Activated CD4-positive, alpha-beta T cell treated with anti-CD3 and anti-CD28 coated beads, Interleukin-2, amount 50 U/mL, for 24 hours (primary cell): ENCODE measurements around the gene GPC6.
"Not testable (repeated sequence)": the region's sequence is repeated elsewhere in the genome, so short reads cannot be mapped to it uniquely, and the experiment has no call there.

Experiments
- DNase-seq, 2 donors: peaks; one replicate each; pipeline ENCODE4 v3.0.0-alpha.2; 2020; ENCODE audit warnings: low read depth in 1 of 2, low spot score in 1 of 2

Gene GPC6

GRCh38 chr13:93226623-93227279, at the start of gene GPC6:
Gene GPC6, plus strand, starts transcription at chr13:93226807.
- no peak for DNase-seq

GRCh38 chr13:93180356-93180969, 46.1 kb upstream of the GPC6 start:
- no peak for DNase-seq

DNA sequence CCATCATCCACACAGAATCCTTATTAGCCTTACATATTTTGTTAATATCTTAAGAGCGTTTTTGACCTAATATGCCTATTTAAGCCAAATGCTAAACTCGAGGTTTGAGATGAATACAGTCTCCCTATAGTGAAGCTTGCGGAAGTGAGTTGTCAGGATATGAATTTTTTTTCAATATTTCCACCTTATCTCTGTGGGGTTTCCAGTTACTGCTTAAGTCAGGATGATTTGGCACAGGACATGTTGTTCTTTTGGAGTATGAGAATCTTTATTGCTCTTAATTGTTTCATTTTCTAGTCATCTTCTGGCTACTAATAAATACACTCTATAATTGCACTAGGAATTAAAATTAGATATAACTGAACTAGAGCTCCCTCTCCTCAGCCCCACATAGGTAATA, 44.2 kb upstream of the GPC6 start:
- DNase-seq, result no peak

DNA sequence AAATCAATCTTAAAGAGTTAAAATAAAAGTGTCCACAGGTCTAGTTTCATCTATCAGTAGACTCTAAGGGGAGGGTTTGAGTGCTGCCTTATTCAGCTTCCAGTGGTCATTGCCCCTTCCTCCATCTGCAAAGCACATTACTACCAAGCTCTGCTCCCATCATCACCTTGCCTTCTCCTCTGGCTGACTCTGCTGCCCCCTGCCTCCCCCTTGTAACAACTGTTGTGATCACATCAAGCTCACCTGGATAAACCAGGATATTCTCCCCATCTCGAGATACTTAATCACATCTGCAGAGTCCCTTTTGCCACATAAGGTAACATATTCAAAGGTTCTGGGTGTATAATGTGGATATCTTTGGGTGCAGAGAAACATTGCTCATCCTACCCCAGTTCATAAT, 43.3 kb upstream of the GPC6 start:
- DNase-seq, result no peak

- no peak for DNase-seq
Measured at GRCh38 chr13:93190006-93190405, 36.6 kb upstream of the GPC6 start.

- no peak for DNase-seq
Measured at GRCh38 chr13:93193682-93194081, 32.9 kb upstream of the GPC6 start.

DNA sequence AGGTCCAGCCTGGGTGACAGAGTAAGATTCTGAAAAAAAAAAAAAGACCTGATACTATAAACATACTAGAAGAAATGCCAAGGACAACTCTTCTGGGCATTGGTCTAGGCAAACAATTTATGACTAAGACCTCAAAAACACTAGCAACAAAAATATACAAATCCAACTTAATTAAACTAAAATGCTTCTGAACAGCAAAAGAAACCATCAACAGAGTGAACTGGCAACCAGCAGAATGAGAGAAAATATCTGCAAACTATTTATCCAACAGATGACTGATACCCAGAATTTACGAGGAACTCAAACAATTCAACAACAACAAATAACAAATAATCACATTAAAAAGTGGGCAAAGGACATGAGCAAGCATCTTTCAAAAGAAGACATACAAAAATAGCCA, 26.8 kb upstream of the GPC6 start:
- DNase-seq, result no peak

DNA sequence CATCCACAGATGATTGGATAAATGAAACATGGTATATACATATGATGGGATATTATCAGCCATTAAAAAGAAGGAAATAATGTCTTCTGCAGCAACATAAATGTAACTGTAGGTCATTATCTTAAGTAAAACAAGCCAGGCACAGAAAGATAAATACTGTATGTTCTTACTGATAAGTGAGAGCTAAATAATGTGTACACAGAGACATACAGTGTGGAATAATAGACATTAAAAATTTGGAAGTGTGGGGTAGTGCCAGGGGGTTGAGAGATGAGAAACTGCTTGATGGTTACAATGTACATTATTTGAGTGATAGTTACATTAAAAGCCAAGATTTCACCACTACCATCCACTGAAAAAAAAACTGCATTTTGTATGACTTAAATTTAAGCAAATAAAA, 26.0 kb upstream of the GPC6 start:
- DNase-seq, result no peak

DNA sequence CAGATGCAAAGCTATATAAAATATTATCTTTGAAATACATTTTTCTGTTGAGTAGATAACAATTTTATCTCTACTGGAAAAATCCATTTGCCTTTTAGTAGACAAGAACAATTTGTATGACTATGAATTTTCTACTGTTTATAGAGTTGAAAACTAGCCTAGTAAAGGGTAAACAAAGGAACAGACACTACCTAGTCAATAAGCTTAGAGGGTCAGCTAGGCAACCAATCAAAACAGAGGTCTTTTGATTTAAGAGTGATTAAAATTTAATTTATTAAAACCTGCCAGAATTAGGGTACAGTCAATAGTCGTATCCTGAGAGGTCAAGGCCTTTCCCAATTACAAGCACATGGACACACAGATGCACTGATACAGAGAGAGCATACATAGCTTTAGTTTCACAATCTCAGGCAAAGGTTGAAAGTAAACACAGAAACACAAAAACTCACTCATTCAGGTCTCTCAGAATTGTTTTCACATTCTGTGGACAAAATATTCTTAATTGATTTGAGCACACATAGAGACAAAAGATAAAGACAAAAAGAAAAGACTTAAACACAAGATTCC, 24.5 kb upstream of the GPC6 start:
- DNase-seq, result no peak

GRCh38 chr13:93206778-93207392, 19.7 kb upstream of the GPC6 start:
- DNase-seq, result not testable (repeated sequence)

DNA sequence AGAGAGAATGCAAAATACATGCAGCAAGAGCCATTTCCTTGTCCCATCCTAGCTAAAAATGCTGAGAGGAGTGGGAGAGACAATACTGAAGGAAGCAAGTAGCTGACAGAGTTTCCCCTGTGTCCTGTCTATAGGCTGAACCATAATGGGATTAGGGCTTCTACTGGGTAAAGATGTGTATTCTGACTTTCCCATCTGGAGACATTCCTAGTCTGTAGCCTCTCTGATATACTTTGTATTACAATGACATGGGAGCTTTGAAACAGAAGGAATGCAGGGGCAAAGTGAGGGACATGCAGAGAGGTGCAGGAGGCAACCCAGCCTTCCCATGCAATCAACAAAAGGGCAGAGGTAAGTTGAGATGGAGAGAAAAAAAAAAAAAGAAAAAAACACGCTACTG, 10.5 kb upstream of the GPC6 start:
- DNase-seq, result no peak

DNA sequence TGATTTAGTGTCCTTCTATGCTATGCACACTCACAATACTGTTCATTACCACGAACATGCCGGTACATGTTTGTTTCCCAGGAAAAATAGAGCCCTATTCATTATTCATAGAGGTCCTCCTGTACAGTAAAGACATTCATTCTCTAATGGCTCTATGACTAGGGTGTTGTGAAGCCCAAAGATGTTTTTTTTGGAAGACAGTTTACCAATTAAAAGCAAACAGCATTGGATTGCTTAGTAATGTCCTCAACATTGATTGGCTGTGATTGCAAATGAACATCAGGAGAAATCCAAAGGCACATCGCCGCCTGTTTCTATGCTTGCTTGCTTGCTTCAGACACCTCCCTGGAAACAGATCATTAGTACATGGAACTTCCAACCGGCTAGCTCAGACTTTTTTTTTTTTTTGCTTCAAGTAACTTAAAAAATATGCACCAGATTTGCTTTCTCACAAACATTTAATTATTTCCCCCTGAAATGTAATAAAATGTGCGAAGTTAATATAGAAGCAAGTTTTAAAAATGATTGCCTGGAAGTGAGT, 8.8 kb upstream of the GPC6 start:
- no peak for DNase-seq

GRCh38 chr13:93218583-93218982, 8.0 kb upstream of the GPC6 start:
- DNase-seq, result no peak

GRCh38 chr13:93220073-93220472, 6.5 kb upstream of the GPC6 start:
- no peak for DNase-seq

- DNase-seq, result no peak
Measured at GRCh38 chr13:93222976-93223375, 3.6 kb upstream of the GPC6 start.

DNA sequence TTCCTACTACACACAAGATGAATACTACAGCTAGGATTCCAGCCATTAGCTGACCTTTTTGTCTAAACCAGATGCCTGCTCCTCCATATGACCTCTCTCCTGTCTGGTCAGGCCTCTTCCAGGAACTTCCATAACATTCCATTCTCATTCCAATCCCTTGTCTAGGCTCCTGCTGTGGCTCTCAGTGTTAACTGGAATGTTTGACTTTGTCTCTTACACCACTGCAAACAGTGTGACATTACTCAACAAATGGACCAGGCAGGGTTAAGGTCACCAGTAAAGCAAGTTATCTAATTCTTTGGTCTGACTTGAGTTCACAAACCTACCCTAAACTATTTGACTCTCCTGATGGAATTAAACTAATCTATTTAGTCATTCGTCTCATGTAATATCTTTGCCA, 2.1 kb upstream of the GPC6 start:
- no peak for DNase-seq

- DNase-seq, result no peak
Measured at GRCh38 chr13:93225610-93226009, 997 bp upstream of the GPC6 start.

- DNase-seq, result no peak
Measured at GRCh38 chr13:93226065-93226622, 463 bp upstream of the GPC6 start.

GRCh38 chr13:93227280-93227877, 772 bp downstream of the GPC6 start:
- DNase-seq, result no peak

- DNase-seq, result no peak
Measured at GRCh38 chr13:93227878-93228642, 1.5 kb downstream of the GPC6 start.

- no peak for DNase-seq
Measured at GRCh38 chr13:93228643-93228937, 2.0 kb downstream of the GPC6 start.
